ENCODE data around the gene NBDY.
"Not testable (repeated sequence)": the region's sequence is repeated elsewhere in the genome, so short reads cannot be mapped to it uniquely, and the experiment has no call there.

NBDY gene

DNA sequence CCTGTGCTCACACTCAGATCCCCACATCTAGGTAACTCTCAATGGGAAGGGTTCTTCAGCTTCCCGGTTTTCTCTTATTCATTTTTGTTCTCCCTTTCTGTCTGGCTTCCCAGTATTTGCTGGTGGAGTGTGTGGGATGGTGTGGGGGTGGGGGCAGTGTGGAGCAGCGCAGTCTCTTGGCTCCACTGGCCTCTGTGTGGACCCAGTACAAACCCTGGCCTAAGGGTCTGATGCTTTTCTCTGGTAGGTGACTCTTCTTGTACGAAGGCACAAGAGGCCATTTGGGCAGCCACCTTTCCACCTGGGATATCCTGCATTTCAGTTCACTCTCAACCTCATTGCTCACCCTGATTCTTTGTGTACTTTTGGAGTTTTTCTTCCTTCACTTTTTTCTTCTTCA lies 71.3 kb downstream of the NBDY start:
- DNase-seq (ENCODE audit: low read depth in 1 of 2, low spot score in 1 of 2) = no peak

DNA sequence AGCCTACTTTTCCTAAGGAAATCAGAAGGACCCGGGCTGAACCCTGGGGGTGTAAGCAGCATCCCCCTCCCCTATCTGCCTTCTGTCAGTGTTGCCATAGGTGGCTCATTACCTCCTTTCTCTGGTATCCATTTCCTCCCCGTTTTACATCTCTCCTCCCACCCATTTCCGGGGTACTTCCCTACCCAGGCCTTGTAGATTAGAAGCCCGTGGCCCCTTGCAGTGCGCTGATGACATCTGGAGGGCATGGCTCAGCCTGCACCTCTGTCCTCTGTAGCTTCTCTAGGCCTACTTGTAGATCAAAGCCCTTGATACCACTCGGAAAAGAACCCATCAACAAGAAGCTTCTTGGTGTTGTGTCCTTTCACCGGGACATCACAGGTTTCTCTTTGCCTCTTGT lies 71.8 kb downstream of the NBDY start:
- peak in 1 of 2 donors; percentile 43 for DNase-seq (ENCODE audit: low read depth in 1 of 2, low spot score in 1 of 2)

DNA sequence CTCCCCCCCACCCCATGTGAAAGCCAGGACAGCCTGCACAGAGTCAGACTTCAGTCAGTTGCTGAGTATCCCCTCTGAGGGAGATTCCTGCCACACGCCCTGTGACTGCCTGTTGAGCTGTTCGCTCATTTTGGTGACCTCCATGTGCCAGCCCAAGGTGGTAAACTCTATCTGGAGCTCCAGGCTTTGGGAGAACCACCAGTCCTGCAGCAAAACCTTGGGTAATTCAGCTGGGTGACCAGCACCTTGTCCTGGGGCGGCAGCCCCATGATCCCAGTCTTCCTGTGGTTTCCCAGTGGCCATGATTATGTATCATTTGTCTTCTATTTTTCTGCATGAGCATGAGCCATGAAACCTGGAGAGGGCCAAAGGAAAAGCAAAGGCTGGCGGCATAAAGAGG lies 73.4 kb downstream of the NBDY start:
- DNase-seq (ENCODE audit: low read depth in 1 of 2, low spot score in 1 of 2) = no peak

DNA sequence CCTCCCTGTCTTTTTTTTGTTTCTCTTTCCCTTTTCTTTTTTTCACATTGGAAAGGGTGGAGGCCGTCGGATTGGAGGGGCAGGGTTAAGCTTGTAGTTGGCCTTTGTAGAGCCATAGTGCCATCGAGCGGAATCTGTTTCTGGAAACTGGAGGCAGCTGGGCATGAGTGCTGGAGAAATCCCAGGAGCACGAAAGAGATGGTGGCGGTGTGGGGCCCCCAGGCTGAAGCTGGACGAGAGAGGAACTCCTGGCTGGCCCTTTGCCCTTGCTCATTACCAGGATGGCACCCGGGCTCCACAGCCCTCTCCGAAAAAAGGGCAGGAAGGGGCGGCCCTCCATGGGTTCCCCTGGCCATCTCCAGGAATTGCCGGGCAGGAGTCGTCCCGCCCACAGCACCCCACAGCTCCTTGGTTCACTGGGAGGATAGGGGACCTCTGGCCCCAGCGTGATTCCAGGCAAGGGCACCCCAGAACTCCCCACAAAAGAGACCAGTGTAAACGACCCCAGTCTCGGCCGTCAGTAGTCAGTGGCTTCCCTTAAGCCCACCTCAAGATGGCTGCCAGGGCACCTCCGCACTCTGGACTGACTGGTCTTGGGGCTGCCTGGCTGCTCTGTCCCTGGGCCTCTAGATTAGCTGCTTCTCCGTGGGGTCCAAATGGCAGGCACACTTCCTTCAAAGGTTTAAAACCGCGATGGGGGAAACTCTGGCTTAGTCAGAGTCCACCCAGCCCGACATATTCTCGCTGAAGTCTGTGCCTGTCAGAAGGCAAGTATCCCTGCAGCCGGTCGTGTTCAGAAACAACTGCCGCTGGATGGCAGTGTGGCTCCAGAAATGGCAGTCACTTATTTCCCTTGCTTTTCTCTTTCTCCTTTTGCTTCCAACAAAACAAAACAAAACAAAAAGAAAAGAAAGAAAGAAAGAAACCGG lies 74.1 kb downstream of the NBDY start:
- DNase-seq (ENCODE audit: low read depth in 1 of 2, low spot score in 1 of 2) = peak; percentile 20 to 25

DNA sequence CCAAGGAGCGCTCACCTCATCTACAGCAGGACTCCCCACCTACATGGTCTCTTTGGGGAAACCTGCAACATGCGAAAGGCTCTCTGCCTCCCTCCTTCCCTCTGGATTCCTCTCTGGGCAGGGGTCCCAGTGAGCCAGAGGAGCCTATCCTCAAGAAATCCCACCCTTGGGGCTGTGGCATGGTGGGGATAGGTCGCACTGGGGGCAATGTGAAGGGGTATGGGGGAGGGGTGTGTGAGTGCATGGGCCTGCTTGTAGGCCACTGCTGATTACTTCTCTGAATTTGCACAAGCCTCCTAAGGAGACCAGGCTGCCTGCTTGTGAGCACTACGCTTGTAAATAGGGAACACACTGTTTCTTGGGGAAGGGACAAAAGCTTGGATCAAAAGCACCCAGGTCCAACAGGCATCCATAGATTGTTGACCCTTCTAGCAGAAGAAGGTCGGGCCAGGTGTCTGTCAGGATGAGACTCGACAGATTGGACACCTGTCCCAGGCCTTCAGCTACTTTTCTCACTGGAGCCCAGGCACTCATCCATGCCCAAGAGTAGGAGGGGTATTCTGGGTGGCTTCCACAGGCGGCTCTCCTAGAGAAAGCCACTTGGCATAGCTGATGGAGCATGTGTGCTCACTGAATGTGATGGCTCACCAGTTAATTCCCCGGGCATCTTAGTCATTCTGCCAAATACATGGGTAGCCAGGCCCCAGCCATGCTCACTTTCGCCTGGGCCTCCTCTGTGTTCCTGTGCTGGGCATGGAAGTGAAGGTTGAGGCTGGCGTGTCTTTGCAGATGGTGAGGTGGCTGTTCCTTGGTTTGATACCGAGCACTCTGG lies 75.0 kb downstream of the NBDY start:
- DNase-seq (ENCODE audit: low read depth in 1 of 2, low spot score in 1 of 2) = no peak

DNA sequence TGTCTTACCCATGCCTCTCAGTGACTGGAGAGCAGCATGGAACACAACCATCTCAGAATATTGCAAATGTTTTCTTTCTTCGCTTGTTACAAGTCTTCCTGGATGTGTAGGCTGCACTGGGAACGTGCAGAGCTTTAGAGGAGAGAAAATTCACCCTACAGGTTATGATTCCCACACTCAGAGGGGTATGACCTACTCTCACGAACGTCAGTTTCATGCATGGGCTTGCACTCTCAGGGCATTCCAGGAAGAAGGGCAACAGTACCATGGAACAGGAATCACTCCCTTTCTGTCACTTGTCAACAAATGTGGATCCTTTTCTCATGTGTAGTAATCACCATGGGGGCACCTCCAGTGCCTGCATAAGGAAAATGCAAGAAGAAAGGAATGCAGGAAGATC lies 75.8 kb downstream of the NBDY start:
- DNase-seq (ENCODE audit: low read depth in 1 of 2, low spot score in 1 of 2) = no peak

DNA sequence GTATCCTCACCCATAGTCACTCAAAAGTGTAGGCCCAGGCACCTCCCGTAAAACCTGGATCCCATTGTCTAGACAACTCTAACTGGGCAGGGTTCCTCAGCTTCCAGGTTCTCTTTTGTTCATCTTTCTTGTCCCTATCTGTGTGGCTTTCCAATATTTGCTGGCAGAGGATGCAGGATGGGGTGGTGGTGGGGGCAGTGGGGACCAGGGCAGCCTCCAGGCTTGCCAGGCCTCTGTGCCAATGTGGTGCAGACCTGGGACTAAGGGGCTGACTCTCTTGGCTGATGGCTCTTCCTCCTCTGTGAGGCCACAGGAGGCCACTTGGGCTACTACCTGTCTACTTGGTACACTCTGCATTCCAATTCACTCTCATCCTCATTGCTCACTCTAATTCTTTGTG lies 76.4 kb downstream of the NBDY start:
- no peak for DNase-seq (ENCODE audit: low read depth in 1 of 2, low spot score in 1 of 2)

DNA sequence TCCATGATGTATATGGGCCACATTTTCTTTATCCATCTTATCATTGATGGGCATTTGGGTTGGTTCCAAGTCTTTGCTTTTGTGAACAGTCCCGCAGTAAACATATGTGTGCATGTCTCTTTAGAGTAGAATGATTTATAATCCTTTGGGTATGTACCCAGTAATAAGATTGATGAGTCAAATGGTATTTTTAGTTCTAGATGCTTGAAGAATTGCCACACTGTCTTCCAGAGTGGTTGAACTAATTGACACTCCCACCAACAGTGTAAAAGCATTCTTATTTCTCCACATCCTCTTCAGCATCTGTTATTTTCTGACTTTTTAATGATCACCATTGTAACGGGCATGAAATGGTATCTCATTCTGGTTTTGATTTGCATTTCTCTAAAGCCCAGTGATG lies 77.1 kb downstream of the NBDY start:
- not testable (repeated sequence) for DNase-seq (ENCODE audit: low read depth in 1 of 2, low spot score in 1 of 2)

DNA sequence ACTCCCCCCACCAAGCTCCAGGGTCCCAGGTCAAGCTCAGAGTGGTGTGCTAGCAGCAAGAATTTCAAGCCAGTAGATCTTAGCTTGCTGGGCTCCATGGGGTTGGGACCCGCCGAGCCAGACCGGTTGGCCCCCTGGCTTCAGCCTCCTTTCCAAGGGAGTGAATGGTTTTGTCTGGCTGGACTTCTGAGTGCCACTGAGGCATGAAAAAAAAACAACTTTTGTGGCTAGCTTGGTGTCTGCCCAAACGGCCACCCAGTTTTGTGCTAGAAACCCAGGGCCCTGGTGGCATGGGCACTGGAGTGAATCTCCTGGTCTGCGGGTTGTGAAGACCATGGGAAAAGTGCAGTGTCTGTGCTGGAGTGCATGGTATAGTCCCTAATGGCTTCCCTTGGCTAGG lies 82.6 kb downstream of the NBDY start:
- DNase-seq (ENCODE audit: low read depth in 1 of 2, low spot score in 1 of 2) = no peak

DNA sequence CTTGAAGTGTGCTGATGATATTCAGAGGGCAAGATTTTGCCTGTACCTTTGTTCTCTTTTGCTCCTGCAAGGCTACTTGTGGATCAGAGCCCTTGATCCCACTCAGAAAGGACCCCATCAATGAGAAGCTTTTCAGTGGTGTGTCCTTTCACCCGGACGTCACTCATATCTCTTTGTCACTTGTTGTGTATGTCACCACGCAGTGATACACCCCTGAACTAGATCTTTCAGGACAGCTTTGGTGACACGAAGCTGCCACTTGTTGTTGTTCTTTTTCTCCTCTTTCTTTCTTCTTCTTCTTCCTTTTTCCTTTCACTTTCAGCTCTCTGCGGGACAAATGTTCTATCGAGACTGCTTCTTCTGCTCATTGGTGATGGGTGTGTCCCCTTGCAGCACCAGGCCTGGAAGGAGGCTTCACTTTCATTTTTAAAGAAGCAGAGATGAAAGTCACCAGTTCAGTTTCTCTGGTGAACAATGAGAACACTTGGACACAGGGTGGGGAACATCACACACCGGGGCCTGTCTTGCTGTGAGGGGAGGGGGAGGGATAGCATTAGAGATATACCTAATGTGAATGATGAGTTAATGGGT lies 83.6 kb downstream of the NBDY start:
- DNase-seq (ENCODE audit: low read depth in 1 of 2, low spot score in 1 of 2) = peak in 1 of 2 donors; percentile 15

DNA sequence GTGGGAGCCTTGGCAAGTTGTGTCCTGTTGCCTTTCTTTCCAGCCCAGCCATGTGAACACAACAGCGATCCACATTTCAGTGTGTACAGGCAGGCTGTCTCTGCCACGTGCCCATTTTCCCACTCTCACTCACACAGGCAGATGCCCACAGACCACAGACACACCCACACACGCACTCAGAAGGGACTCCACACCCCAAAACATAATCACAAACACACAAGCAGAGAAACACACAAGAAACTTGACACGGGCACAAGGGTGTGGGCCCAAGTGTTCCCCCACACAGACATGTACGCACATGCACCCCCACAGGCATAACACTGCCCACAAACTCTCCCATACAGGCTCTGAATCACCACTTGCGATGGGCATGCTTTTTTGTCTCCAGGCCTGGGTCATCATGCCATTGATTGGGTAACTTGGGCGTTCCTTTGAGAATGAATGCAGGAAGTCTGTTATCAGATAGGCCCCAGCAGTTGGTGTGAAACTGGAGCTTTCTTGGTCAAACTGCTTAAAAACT lies 84.3 kb downstream of the NBDY start:
- peak in 1 of 2 donors; percentile 11 for DNase-seq (ENCODE audit: low read depth in 1 of 2, low spot score in 1 of 2)

DNA sequence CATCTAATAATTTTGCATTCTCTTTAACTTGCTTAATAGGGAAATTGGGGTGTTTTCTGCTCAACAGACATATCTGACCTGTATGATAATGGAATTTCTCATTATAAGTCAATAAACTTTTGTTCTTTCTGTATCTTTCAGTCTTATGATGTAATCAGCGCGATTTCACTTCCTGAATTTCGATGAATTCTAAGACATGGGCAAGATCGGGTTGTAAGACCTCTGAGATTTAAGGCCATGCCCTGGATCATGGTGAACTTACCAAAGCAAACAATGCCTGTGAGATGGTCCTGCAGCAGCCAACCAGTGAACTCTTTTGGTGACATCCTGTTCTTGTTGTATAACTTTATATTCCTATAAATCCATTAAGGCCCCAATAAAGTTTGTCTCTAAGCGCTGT lies 88.1 kb downstream of the NBDY start:
- no peak for DNase-seq (ENCODE audit: low read depth in 1 of 2, low spot score in 1 of 2)

DNA sequence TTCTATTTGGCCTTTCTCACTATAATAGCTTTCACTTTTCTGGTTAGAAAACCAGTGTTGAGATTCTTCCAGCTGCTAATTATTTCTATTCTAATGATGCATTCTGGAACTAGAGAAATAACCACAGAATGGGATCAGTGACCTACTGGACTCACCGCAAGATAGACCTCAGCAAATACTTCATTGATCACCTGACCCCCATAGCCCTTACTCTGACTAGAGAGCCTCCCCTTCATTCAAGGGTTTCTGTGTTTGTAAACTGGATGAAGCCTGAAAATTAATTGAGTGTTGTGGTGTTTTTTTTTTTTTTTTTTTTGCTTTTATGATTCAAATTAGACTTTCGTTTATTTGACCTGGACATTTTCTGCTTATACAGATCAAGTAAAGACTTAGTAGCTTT lies 97.0 kb downstream of the NBDY start:
- no peak for DNase-seq (ENCODE audit: low read depth in 1 of 2, low spot score in 1 of 2)

DNA sequence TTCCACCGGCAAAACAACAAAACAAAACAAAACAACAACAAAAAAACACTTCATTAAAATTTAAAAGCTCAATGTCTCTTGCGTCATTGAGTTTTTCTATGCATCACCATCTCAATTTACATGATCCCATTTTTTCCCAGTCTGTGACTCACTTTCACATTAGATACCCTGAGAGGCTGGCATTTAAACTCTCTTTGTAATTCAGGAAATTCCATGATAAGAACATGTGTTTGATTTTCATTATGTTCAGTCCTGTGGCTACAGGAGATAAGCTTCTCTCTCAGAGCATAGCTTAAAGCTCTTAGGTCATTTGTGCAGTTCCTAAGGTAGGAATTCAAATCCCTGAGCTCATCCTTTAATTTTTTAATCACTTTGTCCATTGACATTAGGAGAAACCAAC lies 104.6 kb downstream of the NBDY start:
- no peak for DNase-seq (ENCODE audit: low read depth in 1 of 2, low spot score in 1 of 2)

DNA sequence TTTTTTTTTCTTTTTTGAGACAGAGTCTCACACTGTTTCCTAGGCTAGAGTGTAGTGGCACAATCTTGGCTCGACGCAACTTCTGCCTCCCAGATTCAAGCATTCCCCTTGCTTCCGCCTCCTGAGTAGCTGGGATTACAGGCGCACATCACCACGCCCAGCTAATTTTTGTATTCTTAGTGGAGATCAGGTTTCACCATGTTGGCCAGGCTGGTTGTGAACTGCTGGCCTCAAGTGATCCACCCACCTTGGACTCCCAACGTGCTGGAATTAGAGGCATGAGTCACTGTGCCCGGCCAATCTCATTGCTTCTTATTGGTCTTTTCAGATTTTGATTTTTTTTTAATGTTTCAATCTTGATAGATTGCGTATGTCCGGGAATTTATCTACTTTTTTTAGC lies 124.4 kb downstream of the NBDY start:
- no peak for DNase-seq (ENCODE audit: low read depth in 1 of 2, low spot score in 1 of 2)

DNA sequence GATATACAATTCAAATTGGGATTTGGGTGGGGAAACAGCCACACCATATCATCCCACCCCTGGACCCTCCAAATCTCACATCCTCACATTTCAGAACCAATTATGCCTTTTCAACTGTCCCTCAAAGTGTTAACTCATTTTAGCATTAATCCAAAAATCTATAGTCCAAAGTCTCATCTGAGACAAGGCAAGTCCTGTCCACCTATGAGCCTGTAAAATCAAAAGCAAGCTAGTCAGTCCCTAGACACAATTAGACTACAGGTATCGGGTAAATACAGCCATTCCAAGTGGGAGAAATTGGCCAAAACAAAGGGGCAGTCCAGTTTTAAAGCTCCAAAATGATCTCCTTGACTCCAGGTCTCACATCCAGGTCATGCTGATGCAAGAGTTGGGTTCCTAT lies 128.0 kb downstream of the NBDY start:
- DNase-seq (ENCODE audit: low read depth in 1 of 2, low spot score in 1 of 2) = no peak

DNA sequence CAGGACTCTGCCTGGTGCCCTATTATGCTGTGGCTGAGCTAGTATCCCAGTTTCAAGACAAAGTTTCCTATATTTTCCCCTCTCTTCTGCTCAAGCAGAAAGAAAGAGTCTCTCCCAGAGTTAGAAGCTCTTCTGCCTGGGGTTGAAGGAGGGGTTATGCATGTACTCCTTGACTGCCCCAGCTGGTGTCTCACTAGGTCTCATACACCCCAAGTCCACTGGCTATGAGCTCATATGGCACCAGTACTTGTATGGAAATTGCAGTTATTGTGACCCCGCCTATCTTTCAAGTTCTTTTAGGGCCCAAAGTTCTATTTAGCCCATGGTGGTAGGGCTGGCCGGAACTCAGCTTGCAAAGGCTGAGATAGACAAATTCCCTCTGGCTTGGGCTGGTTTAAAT lies 131.8 kb downstream of the NBDY start:
- no peak for DNase-seq (ENCODE audit: low read depth in 1 of 2, low spot score in 1 of 2)
